NCI-H748 (cell line): Measurements from ENCODE around the gene FLYWCH1.
"Not testable (repeated sequence)": the region's sequence is repeated elsewhere in the genome, so short reads cannot be mapped to it uniquely, and the experiment has no call there.

Source experiments
- DNase-seq: peaks from one replicate; lab custom pipeline; 2025; ENCODE audit not compliant: unreplicated experiment; lab: John Stamatoyannopoulos, UW

Gene FLYWCH1

DNA sequence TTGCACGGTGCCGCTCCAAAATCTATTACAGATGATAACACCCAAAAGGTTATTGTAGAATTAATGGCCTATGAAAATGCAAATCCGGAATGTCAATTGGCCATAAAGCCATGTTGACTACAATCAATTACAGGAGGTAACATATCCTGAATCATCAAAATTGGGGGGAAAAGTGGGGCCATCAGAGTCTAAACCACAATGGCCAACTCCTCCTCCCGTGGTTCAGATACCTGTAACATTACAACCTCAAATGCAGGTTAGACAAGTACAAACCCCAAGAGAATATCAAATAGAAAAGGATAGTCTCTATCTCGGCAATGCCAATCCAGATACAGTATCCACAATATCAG is 14.9 kb downstream of the FLYWCH1 start:
- no peak for DNase-seq

DNA sequence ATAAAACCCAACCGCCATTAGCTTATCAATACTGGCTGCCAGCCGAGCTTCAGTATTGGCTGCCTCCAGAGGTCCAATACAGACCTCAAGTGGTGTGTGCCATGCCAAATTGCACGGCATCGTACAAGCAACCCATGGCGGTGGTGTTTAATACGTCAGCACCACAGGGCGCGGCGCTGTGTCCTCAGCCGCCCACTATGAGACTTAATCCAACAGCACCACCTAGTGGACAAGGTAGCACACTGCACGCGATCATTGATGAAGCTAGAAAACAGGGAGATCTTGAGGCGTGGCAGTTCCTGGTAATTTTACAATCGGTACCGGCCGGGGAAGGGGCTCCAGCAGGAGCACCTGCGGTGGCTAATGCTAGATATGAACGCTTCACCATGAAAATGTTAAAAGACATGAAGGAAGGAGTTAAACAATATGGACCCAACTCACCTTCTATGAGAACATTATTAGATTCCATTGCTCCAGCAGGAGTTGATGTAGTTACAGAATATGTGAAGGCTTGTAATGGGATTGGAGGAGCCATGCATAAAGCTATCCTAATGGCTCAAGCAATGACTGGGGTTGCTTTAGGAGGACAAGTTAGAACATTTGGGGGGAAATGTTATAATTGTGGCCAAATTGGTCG is 15.4 kb downstream of the FLYWCH1 start:
- peak; percentile 85 for DNase-seq

- DNase-seq: not testable (repeated sequence)
Measured at GRCh38 chr16:2928151-2928550, 16.4 kb downstream of the FLYWCH1 start.

GRCh38 chr16:2928796-2929195 is 17.1 kb downstream of the FLYWCH1 start:
- no peak for DNase-seq

- no peak for DNase-seq
Measured at GRCh38 chr16:2929693-2930092, 18.0 kb downstream of the FLYWCH1 start.

- DNase-seq: no peak
Measured at GRCh38 chr16:2930236-2930635, 18.5 kb downstream of the FLYWCH1 start.

GRCh38 chr16:2931231-2931914 is 19.6 kb downstream of the FLYWCH1 start:
- DNase-seq: not testable (repeated sequence)

DNA sequence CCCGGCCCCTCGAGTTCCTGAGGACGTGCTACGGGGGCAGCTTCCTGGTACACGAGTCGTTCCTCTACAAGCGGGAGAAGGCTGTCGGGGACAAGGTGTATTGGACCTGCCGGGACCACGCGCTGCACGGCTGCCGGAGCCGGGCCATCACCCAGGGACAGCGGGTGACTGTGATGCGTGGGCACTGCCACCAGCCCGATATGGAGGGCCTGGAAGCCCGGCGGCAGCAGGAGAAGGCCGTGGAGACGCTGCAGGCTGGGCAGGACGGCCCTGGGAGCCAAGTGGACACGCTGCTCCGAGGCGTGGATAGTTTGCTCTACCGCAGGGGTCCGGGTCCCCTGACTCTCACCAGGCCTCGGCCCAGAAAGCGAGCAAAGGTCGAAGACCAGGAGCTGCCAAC is 21.4 kb downstream of the FLYWCH1 start:
- DNase-seq: no peak

DNA sequence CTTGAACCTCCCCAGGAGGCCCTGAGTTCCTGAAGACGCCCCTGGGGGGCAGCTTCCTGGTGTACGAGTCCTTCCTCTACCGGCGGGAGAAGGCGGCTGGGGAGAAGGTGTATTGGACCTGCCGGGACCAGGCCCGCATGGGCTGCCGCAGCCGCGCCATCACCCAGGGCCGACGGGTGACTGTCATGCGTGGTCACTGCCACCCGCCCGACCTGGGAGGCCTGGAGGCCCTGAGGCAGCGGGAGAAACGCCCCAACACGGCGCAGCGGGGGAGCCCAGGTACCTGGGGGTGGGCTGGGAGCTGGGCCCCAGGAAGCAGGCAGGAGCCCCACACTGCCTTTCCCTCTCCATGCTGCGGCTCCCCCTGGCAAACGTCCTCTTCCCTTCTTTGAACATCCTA is 22.0 kb downstream of the FLYWCH1 start:
- DNase-seq: no peak

- no peak for DNase-seq
Measured at GRCh38 chr16:2934450-2934849, 22.7 kb downstream of the FLYWCH1 start.

GRCh38 chr16:2936436-2937011 is 24.8 kb downstream of the FLYWCH1 start:
- DNase-seq: no peak

DNA sequence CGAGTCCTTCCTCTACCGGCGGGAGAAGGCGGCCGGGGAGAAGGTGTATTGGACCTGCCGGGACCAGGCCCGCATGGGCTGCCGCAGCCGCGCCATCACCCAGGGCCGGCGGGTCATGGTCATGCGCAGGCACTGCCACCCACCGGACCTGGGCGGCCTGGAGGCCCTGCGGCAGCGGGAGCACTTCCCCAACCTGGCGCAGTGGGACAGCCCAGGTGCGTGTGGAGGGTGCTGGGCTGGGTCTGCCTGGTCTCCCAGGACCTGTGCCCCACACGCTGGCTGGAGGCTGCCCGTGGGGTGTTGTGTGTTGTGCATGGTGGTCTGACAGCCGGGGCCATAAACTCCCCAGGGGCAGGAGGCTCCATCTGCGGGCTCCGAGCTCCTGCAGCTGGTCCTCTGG is 25.4 kb downstream of the FLYWCH1 start:
- DNase-seq: no peak

DNA sequence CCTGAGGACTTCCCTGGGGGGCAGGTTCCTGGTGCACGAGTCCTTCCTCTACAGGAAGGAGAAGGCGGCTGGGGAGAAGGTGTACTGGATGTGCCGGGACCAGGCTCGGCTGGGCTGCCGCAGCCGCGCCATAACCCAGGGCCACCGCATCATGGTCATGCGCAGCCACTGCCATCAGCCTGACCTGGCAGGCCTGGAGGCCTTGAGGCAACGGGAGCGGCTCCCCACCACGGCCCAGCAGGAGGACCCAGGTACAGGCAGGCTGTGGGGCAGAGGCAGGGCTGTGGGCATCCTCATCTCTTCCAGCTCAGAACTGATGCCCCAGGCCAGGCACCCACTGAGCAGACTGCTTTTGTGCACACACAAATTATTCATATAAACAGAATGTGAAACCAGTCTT is 26.5 kb downstream of the FLYWCH1 start:
- no peak for DNase-seq

- no peak for DNase-seq
Measured at GRCh38 chr16:2939968-2940367, 28.2 kb downstream of the FLYWCH1 start.

GRCh38 chr16:2942045-2942444 is 30.3 kb downstream of the FLYWCH1 start:
- no peak for DNase-seq

DNA sequence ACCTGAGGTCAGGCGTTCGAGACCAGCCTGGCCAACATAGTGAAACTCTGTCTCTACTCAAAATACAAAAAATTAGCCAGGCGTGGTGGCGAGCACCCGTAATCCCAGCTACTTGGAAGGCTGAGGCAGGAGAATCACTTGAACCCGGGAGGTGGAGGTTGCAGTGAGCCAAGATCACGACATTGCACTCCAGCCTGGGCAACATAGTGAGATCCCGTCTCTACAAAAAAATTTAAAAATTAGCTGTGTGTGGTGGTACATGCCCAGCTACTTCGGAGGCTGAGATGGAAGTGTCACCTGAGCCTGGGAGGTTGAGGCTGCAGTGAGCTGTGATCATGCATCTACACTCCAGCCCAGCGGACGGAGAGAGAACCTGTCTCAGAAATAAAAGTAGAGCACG is 32.0 kb downstream of the FLYWCH1 start:
- not testable (repeated sequence) for DNase-seq

DNA sequence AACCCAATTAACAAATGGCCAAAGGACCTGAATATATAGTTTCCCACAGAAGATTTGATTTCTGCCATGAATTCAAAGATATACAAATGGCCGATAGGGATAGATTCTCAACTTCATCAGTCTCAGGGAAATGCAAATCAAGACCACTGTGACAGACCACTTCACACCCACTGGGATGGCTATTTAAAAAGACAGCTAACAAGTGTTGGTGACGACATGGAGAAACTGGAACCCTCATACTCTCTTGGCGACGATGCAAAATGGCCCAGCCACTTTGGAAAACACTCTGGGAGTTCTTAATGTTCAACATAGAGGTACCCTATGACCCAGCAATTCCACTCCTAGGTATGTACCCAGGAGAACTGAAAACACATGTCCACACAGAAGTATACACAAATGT is 34.9 kb downstream of the FLYWCH1 start:
- DNase-seq: no peak

- no peak for DNase-seq
Measured at GRCh38 chr16:2948807-2949704, 37.3 kb downstream of the FLYWCH1 start.

DNA sequence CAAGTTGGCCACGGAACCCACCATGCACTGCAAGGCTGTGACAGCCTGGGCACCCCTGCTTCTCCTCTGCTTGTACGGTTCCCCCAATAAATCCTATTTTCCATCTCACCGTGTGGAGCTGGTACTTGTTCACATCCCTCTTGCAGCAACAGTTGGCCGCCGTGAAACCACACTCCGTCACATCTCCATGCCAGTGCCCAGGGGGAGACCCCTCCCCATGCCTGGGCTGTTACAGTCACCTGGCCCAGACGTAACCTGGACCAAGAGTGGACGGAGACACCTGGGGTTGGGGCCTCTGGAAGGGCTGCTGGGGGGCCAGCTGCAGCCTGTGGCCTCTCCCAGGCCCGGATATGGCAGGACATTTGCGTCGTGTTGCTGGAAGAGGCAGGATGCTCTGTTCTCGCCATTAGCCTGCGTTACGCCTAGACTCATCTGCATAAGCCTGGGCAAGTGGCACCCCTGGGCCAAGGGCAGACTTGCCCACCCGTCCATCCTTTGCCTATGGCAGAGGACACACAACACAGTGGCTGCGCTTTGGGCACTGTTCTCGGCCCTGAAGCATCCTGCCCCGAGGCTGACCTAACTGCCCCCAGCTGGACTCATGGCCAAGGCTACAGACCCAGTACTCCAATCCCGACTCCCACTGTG is 38.1 kb downstream of the FLYWCH1 start:
- DNase-seq: no peak

GRCh38 chr16:2950353-2950724 is 38.6 kb downstream of the FLYWCH1 start:
- DNase-seq: no peak

- DNase-seq: no peak
Measured at GRCh38 chr16:2950773-2951172, 39.0 kb downstream of the FLYWCH1 start.
